ENCODE data around the gene AIDA.

- TF ChIP-seq, protein P1, sequence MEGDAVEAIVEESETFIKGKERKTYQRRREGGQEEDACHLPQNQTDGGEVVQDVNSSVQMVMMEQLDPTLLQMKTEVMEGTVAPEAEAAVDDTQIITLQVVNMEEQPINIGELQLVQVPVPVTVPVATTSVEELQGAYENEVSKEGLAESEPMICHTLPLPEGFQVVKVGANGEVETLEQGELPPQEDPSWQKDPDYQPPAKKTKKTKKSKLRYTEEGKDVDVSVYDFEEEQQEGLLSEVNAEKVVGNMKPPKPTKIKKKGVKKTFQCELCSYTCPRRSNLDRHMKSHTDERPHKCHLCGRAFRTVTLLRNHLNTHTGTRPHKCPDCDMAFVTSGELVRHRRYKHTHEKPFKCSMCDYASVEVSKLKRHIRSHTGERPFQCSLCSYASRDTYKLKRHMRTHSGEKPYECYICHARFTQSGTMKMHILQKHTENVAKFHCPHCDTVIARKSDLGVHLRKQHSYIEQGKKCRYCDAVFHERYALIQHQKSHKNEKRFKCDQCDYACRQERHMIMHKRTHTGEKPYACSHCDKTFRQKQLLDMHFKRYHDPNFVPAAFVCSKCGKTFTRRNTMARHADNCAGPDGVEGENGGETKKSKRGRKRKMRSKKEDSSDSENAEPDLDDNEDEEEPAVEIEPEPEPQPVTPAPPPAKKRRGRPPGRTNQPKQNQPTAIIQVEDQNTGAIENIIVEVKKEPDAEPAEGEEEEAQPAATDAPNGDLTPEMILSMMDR (IDR thresholded peaks at IDR 0.05; ENCODE audit: poor library complexity) = no peak
- TF ChIP-seq EZH2 (IDR thresholded peaks at IDR 0.05; ENCODE audit: borderline replicate concordance) = no peak
Measured at GRCh38 chr1:222652676-222653075, 59.6 kb downstream of the AIDA start.

Measured in hepatocyte (in vitro differentiated cells).